ENCODE data around the gene ABCC3.

ABCC3 gene

DNA sequence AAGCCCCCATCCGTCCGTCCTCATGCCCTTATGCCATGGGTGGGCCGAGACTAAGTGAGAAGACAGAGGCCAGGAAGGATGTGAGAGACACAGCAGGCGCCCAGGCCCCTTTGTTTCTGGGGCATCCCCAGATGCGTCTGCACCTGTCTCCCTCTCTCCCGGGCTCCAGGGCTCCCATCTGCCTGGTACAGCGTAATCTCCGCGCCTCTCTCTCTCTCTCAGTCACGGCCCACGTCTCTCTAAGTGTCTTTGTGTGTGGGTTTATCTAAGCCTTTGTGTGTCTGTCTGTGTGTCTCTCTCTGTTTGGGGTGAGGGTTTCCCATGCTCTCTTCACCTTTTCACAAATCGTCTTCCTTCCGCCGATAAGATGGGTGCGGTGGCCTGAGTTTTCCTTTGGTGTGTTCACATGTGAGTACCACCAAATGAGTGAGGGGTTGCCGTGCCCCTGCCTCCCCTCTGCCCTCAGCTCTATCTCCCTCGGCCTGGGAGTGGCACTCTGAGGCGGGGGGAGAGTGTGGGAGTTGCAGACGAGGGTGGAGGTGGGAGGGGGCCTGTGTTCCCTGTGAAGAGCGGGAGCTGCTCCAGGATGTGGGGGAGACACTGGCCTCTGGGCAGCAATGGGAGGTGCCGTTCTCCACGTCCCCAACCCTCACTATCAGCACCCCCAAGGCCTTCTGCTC, 25.8 kb upstream of the ABCC3 start:
- no peak for DNase-seq

DNA sequence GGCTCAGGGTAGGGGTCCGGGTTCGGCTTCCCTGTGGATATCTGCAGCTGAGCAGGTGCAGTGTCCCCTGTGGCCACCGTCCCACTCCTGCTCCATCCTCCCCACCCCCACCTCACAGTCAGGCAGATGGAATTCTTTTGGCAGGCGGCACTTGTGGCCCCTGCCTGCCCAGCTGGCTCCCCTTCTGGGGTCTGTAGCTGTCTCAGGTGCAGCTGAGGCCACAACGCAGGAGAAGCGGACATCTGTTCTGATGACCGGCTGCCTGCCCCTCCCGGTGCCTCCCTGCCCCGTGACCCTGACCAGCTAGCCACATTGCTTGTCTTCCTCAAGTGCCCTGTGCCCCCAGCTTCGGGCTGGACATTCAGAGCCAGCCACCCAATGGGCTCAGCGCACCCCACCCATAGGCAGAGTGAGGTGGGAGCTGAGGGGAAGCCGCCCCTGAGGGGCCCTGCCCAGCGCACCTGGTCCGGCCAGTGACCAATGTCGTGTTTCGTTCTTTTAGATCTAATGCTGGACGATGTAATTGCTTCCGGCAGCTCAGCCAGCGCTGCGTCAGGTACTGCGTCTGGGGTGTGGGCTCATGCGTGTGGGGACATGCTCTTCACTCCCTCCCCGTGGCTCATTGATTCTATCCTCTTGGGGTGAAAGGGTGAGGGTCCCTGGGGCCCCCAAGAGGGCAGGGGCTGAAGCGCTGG, 25.2 kb upstream of the ABCC3 start:
- no peak for DNase-seq

DNA sequence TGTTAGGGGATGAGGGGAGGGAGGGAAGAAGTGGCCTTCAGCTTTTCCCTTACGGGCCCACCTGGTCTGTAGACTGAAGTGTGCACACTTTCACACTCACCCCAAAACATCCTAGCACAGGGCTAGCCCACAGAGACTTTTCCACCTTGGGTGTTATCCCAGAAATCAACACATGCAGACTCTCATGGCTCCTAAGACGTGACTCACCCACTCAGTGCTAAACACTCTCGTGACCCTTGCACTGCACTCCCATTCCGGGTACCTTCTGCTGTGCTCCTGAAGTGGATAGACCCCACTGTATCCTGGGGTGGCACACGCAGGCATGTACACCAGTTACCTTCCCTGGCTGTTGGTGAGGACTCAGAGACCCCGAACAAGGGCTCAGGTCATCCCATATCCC, 23.0 kb upstream of the ABCC3 start:
- DNase-seq = no peak

DNA sequence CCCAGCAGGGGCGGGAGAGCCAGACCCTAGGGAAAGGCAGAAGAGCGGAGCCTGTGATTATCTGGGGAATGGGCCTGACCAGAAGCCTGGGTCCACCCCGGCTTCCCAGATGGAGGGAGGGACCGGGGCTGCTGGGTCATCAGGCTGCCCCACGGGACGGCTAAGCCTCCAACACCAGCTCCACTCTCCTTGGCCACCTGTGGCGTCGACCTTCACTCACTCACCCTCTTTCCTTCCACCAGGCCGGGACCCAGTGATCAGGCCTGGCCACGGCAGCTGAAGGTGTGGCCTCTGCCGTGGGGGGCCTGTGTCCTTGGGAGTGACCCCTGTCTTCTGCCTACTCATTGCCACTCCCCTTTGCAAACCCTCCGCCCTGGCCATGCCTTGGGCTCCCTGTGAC, 22.4 kb upstream of the ABCC3 start:
- DNase-seq = no peak

GRCh38 chr17:50613007-50613992, 21.4 kb upstream of the ABCC3 start:
- no peak for DNase-seq

- DNase-seq = no peak
These were observed 20.1 kb upstream of the ABCC3 start for GRCh38 chr17:50614471-50615051.

DNA sequence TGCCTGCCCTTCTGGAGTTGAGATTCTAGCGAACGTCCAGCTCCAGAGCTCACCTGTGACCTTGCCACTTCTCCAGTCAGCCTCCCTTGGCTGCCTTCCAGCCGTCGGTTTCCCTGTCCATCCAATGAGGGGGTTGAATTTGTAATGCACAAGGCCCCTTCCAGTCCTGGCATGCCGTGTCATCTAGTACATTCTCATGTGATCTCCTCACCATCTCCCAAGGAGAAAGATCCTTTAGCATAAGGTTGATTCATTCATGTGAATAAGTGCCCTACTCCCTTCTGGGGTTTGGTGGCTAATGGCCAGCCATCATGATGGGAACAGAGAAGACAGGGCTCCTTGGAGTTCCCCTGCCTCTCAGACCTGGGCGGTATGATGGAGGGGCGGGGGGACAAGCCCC, 18.9 kb upstream of the ABCC3 start:
- no peak for DNase-seq

GRCh38 chr17:50618300-50618699, 16.4 kb upstream of the ABCC3 start:
- DNase-seq = no peak

DNA sequence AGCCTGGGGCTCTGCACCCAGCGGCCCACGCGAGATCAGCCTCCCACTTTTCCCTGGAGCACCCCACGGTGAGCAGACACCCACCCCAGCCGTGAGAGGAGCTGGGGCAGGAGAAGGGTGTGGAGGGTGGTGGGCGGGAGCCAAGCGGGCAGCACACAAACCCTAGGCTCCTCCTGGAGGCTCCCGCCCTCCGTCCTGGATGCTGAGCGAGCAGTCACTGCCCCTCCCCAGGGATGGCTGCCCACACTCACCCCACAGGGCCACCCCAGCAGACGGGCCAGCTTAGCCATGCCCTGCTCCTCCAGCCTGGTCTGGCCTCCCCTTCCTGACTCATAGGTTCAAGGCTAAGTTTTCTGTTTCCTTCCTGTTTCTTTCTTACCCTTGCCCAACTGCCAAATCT, 15.7 kb upstream of the ABCC3 start:
- no peak for DNase-seq

GRCh38 chr17:50619489-50619888, 15.2 kb upstream of the ABCC3 start:
- no peak for DNase-seq

GRCh38 chr17:50620237-50620636, 14.4 kb upstream of the ABCC3 start:
- no peak for DNase-seq

GRCh38 chr17:50620858-50621257, 13.8 kb upstream of the ABCC3 start:
- no peak for DNase-seq

GRCh38 chr17:50621574-50622031, 13.1 kb upstream of the ABCC3 start:
- DNase-seq = no peak

DNA sequence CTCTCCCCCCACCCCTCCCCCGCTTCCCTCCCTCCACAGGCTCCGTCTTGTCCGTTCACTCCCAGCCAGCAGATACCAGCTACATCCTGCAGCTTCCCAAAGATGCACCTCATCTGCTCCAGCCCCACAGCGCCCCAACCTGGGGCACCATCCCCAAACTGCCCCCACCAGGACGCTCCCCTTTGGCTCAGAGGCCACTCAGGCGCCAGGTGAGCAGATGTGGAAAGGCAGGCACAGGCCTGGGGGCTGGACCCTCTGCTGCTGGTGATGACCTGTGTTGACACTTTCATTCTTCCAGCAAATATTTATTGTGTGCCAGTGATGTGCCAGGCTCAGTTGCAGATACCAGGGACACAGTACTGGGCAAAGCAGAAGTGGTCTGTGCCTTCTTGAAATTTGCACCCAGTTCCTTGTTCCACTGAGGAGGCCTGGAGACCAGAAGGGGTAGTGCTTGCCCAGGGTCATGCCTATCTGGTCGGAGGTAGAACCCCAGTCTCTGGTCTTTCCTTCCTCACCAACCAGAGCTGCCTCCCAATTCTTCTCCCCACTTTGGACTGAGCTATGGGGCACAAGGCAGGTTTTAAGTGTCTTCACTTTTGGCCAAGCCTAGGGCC, 10.3 kb upstream of the ABCC3 start:
- DNase-seq = no peak

DNA sequence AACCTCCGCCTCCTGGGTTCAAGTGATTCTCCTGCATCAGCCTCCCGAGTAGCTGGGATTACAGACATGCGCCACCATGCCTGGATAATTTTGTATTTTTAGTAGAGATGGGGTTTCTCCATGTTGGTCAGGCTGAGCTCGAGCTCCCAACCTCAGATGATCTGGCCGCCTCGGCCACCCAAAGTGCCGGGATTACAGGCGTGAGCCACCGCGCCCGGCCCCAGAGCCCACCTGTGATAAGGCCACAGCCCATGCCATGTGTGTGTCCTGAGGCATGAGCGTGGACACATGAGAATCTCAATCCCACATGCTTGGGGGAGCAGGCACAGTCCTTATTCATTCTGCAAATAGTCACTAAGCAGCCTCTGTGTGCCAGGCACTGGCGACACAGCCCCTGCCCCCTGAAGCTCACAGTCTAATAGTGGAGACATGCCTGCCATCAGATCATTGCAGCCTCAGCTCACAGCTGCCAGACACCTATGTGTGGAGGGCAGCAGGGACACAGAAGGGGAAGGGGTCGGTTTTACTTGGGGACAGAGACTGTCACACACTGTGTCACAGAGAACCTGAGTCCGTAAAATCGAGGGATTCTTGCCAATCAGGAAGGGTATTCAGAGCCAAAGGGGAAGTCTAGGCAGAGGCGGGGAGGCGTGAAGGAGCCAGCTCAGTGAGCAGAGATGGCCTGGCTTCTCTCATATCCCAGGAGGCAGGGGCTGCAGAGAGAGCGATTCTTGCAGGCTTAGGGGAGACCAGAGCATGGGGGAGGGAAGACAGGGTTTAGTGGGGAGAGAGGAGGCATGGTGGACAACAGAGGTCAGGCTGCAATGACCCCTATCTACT, 9.4 kb upstream of the ABCC3 start:
- DNase-seq = no peak

GRCh38 chr17:50626037-50626574, 8.6 kb upstream of the ABCC3 start:
- peak in 1 of 2 experiments; percentile 21 for DNase-seq

- DNase-seq = no peak
These were observed 7.5 kb upstream of the ABCC3 start for GRCh38 chr17:50627036-50627781.

DNA sequence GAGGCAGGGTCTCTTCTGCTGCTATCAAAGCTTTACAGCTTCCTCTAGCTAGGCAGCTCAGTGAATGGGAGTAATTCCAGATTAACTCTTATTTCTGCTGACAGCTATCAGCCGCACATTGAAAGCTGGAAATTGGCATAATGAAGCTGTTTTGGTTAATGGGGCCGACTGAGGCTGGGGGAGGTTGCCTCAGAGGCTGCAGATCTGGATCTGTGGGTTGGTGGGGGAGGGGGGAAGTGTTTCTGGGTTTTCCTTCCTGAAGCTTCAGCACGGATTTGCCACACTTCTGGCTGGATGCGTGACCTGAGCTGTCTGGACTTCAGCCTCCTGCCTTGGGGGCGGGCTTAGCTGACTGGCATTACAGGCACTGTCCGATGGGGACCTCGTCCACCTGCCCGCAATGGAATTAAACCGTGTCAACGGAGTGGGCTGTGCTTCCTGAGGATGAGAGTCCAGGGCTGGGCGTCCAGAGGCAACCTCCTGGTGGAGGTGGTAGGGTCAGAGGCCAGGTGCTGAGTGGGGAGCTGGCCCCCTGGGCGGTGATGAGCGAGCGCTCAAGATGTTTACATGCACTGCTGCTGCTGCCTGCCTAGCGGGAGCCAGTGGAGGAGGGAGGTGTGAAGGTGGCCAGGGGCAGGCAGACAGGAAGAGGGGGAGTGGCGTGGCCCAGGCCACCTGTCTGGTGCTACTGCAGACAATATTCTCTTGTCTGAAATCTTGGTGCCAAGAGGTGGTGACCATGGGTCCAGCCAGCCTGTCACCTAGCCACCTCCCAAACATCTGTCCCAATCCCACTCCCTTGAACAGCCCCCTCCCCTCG, 6.7 kb upstream of the ABCC3 start:
- no peak for DNase-seq

DNA sequence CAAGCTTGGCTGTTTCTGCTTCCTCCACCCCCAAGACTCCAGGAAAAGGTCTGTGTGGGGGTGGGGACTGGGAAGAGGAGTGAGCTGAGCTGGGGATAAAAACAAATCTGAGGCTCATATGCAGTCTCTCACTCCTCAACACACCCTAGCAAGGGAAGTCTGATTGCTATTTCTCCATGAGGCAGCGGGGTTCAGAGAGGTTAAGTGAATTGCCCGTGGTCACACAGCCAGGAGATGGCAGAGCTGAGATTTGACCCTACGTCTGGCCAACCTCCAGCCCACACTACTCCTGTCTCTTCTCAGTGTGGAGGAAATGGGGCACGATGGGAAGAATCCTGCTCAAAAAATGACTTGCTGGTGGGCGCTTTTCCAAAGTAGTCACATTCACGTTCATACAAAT, 4.8 kb upstream of the ABCC3 start:
- DNase-seq = no peak
